Panc1 (cell line): ENCODE results near the gene PCBD1. TPM values are rescaled to one million over a fixed set of nuclear protein-coding genes. Genes with fewer than 3 reads are reported as not detected.
"Not testable (repeated sequence)": the region's sequence is repeated elsewhere in the genome, so short reads cannot be mapped to it uniquely, and the experiment has no call there.

Experiments used
- ATAC-seq: fragments of 200-7000 bp; cut with Tn5 transposase; 2 replicates; pipeline ENCODE4 v1.9.1; 2020; ENCODE audit warnings: mild to moderate bottlenecking, moderate library complexity
- BruUV-seq: library from RNA; stranded (reverse); fragments of 400-500 nt; replicated peaks from 2 replicates; lab custom pipeline; 2021; lab: Mats Ljungman, UMichigan
- CTCF ChIA-PET: fragments of 300-600 bp; sonication (Branson Sonifier 250); formaldehyde crosslinking; loops from one replicate; lab custom pipeline; 2022; ENCODE audit warnings: antibody characterized with exemption; lab: Charles Lee
- POLR2A ChIA-PET: fragments of 300-600 bp; sonication (Branson Sonifier 250); formaldehyde crosslinking; loops from one replicate; lab custom pipeline; 2022; ENCODE audit warnings: antibody characterized with exemption; lab: Charles Lee
- DNase-seq: peaks from one replicate; pipeline ENCODE4 v3.0.0-alpha.2; 2010; ENCODE audit warnings: low read depth, low spot score
- H3K27ac ChIP-seq: 2 replicates; pipeline ENCODE4 v1.5.1; 2011; ENCODE audit warnings: mild to moderate bottlenecking, low read length, inconsistent platforms
- H3K27me3 ChIP-seq: fragments of 200-500 bp; sonication (Bioruptor generic); 2 replicates; pipeline ENCODE4 v1.6.0; 2014; ENCODE audit warnings: low read length, inconsistent platforms; ENCODE audit not compliant: control insufficient read depth, insufficient read depth
- H3K36me3 ChIP-seq: fragments of 200-500 bp; sonication (Bioruptor generic); 2 replicates; pipeline ENCODE4 v1.5.1; 2014; ENCODE audit warnings: inconsistent platforms, mild to moderate bottlenecking, low read length, moderate library complexity; ENCODE audit not compliant: control insufficient read depth, insufficient read depth
- H3K4me1 ChIP-seq: 2 replicates; pipeline ENCODE4 v1.5.1; 2011; ENCODE audit warnings: inconsistent platforms, mild to moderate bottlenecking, low read length, moderate library complexity; ENCODE audit not compliant: control insufficient read depth, insufficient read depth
- H3K4me3 ChIP-seq, 2 experiments: 2 replicates each; pipeline ENCODE4 v1.5.1; 2011 to 2012; ENCODE audit warnings: low read depth in 2 of 2, low read length in 2 of 2, mild to moderate bottlenecking in 2 of 2, inconsistent platforms in 1 of 2, moderate library complexity in 1 of 2
- H3K9me3 ChIP-seq: fragments of 200-500 bp; sonication (Bioruptor generic); 2 replicates; pipeline ENCODE4 v1.5.1; 2014; ENCODE audit warnings: low read depth, mild to moderate bottlenecking, inconsistent platforms, low read length, moderate library complexity; ENCODE audit not compliant: control insufficient read depth, insufficient read depth
- CTCF ChIP-seq: fragments of 450-650 bp; IDR thresholded peaks from 2 replicates; pipeline ENCODE4 v1.5.1; 2017; ENCODE audit warnings: mild to moderate bottlenecking
- POLR2AphosphoS5 ChIP-seq: IDR thresholded peaks from 2 replicates; pipeline ENCODE4 v1.6.1; 2012; ENCODE audit warnings: mild to moderate bottlenecking, low read depth, low read length, moderate library complexity
- REST ChIP-seq, 2 experiments: IDR thresholded peaks; 2 replicates each; pipeline ENCODE4 v1.6.1; 2011 to 2012; ENCODE audit warnings: low read depth in 2 of 2, control low read depth in 1 of 2, low read length in 1 of 2, mild to moderate bottlenecking in 1 of 2, moderate library complexity in 1 of 2; ENCODE audit not compliant: insufficient read depth in 1 of 2
- SIN3A ChIP-seq: IDR thresholded peaks from 2 replicates; pipeline ENCODE4 v1.6.1; 2012; ENCODE audit warnings: low read depth, mild to moderate bottlenecking, low read length, moderate library complexity, borderline replicate concordance; ENCODE audit not compliant: insufficient read depth
- TCF7L2 ChIP-seq: IDR thresholded peaks from 2 replicates; pipeline ENCODE4 v1.6.1; 2011; ENCODE audit warnings: mild to moderate bottlenecking, low read depth, low read length, inconsistent platforms
- in situ Hi-C: cut with HindIII; loops from 2 replicates; pipeline ENCODE4 v1.10.0; 2016; ENCODE audit warnings: low sequenced_read_pairs, low pct_unique_long_range_greater_than_20kb
- intact Hi-C: fragments of 100-400 bp; cut with micrococcal nuclease; formaldehyde crosslinking; loops from one replicate; pipeline ENCODE4 v1.10.0; 2022; ENCODE audit not compliant: unreplicated experiment
- total RNA-seq: library from RNA; stranded (reverse); gene quantifications from one replicate; pipeline ENCODE4 v1.2.1, GENCODE V29; 2021; ENCODE audit not compliant: unreplicated experiment

The PCBD1 gene
- total RNA-seq, 1 experiment from 2014 or later = 122 TPM

- in situ Hi-C loops, BruUV-seq, H3K36me3 ChIP-seq, DNase-seq, H3K4me3 ChIP-seq, H3K9me3 ChIP-seq, H3K4me1 ChIP-seq, H3K27ac ChIP-seq, CTCF ChIA-PET, ATAC-seq, intact Hi-C loops, POLR2A ChIA-PET: not testable (repeated sequence)
- peaks cover 20% of the 10 kb centered on the region for H3K27me3 ChIP-seq
Measured at GRCh38 chr10:70919906-70920305, 31.5 kb upstream of the PCBD1 start.

DNA sequence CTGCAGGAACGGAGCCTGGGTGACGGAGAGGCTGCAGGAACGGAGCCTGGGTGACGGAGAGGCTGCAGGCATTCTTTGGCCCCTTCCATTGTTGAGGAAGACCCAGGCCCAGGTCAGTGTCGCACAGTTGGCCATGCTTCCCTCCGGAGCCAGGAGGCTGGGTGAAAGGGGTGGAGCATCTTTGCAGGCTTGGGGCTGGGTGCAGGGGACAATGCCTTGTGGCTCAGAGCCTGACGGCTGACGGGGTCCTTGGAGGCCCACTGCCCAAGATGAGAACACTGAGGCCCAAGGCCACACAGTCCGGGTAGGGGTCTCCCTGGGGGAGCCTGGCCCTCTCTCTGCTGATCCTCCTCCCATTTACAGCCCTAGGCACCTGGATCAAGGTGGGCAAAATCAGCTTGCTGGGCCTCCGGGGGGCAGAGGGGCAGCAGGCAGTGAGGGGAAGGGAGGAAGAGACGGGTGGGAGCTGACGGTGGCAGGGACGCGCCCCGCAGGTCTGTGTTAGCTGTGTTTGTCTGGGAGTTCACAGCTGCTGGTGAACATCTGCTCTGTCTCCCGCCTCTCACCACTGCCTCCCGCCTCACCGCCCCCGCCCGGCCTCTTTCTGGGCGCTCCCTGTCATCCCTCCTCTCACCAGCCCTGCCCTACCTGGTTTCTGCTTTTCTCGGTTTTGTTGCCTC is 30.6 kb upstream of the PCBD1 start:
- H3K36me3 ChIP-seq = no peaks in the 10 kb centered on the region
- CTCF ChIA-PET = no interaction called here
- no peak overlapping the region for H3K27ac ChIP-seq
- H3K27me3 ChIP-seq = peaks cover 22% of the 10 kb centered on the region
- H3K4me3 ChIP-seq = no peak overlapping the region
- BruUV-seq = no TSS peak
- in situ Hi-C loops = no loop called here
- no peaks in the 10 kb centered on the region for H3K4me1 ChIP-seq
- H3K9me3 ChIP-seq = no peaks in the 10 kb centered on the region
- TF ChIP-seq TCF7L2 (no peak), REST (IDR thresholded peaks at IDR 0.05; ENCODE audit: insufficient read depth in 1 of 2, low read depth in 2 of 2, low read length in 1 of 2) (no peak), CTCF (no peak), SIN3A (no peak), POLR2AphosphoS5 (no peak)
- POLR2A ChIA-PET = no interaction called here
- no peak for DNase-seq
- ATAC-seq = peak; percentile 33; the same call in 1 of the 2 replicates
- intact Hi-C loops = no loop called here

GRCh38 chr10:70917635-70918034 is 29.3 kb upstream of the PCBD1 start:
- no peak overlapping the region for H3K4me3 ChIP-seq
- TF ChIP-seq POLR2AphosphoS5 (no peak), SIN3A (no peak), TCF7L2 (no peak), REST (IDR thresholded peaks at IDR 0.05; ENCODE audit: insufficient read depth in 1 of 2, low read depth in 2 of 2, low read length in 1 of 2) (no peak), CTCF (no peak)
- ChIA-PET POLR2A (no interaction called here), CTCF (no interaction called here)
- intact Hi-C loops = no loop called here
- DNase-seq (no peak), ATAC-seq (no peak)
- H3K4me1 ChIP-seq = no peaks in the 10 kb centered on the region
- no peaks in the 10 kb centered on the region for H3K9me3 ChIP-seq
- BruUV-seq = no TSS peak
- H3K27ac ChIP-seq = no peak overlapping the region
- no peaks in the 10 kb centered on the region for H3K36me3 ChIP-seq
- in situ Hi-C loops = no loop called here
- peaks cover 22% of the 10 kb centered on the region for H3K27me3 ChIP-seq
